ENCODE results near the gene B3GALT6.

Gene B3GALT6

GRCh38 chr1:1235016-1235744 is 3.1 kb downstream of the B3GALT6 start:
- Histone ChIP-seq H3K4me3 (ENCODE audit: low read depth, low read length) (no peak overlapping the region), H3K27ac (ENCODE audit: extremely low read depth, low read depth, low read length) (no peak overlapping the region; the same call in 1 of the 2 replicates), H3K9me3 (ENCODE audit: control insufficient read depth, insufficient read depth, low read depth, low read length) (no peaks in the 10 kb centered on the region), H3K4me1 (ENCODE audit: control insufficient read depth, insufficient read depth, low read length) (no peaks in the 10 kb centered on the region; the same call in 1 of the 2 replicates), H3K36me3 (ENCODE audit: control insufficient read depth in 2 of 2, insufficient read depth in 1 of 2, low read length in 2 of 2) (peaks cover 0 to 10% of the 10 kb centered on the region in 2 experiments; a peak in 1 of 3 replicates)
- CTCF ChIA-PET: interaction anchor here (0.6 kb wide), 1 partner anchor 29 kb away, joined by 3 read pairs; no protein-coding TSS in a partner anchor
- POLR2A ChIA-PET: no interaction called here
- peak; percentile 52 for TF ChIP-seq GLIS2 (tag by site-specific recombination; IDR thresholded peaks at IDR 0.05)
- 0 out of 2 replicates have a peak, but pooled peaks have one; percentile 64 for TF ChIP-seq HIC1 (tag by site-specific recombination; IDR thresholded peaks at IDR 0.05)
- no peak for TF ChIP-seq ZNF558 (tag by site-specific recombination; IDR thresholded peaks at IDR 0.05)
- TF ChIP-seq ZNF274 (IDR thresholded peaks at IDR 0.05; ENCODE audit: low read length): no peak
- no peak for TF ChIP-seq ZNF274 (tag by site-specific recombination; IDR thresholded peaks at IDR 0.05; ENCODE audit: borderline replicate concordance)
- TF ChIP-seq PRDM10 (tag by site-specific recombination; IDR thresholded peaks at IDR 0.05): peak; percentile 8; the same call in 1 of the 2 replicates

GRCh38 chr1:1236176-1236763 is 4.2 kb downstream of the B3GALT6 start:
- H3K36me3 ChIP-seq (ENCODE audit: control insufficient read depth in 2 of 2, insufficient read depth in 1 of 2, low read length in 2 of 2): peaks cover 0 to 10% of the 10 kb centered on the region in 2 experiments; a peak in 1 of 3 replicates
- peak overlapping the region; percentile 37; the same call in 1 of the 2 replicates for H3K27ac ChIP-seq (ENCODE audit: extremely low read depth, low read depth, low read length)
- peak; percentile 28; the same call in 1 of the 2 replicates for TF ChIP-seq ZBTB20 (tag by site-specific recombination; IDR thresholded peaks at IDR 0.05)
- TF ChIP-seq, protein P1, sequence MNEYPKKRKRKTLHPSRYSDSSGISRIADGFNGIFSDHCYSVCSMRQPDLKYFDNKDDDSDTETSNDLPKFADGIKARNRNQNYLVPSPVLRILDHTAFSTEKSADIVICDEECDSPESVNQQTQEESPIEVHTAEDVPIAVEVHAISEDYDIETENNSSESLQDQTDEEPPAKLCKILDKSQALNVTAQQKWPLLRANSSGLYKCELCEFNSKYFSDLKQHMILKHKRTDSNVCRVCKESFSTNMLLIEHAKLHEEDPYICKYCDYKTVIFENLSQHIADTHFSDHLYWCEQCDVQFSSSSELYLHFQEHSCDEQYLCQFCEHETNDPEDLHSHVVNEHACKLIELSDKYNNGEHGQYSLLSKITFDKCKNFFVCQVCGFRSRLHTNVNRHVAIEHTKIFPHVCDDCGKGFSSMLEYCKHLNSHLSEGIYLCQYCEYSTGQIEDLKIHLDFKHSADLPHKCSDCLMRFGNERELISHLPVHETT (tag by site-specific recombination; IDR thresholded peaks at IDR 0.05): no peak
- peak; percentile 66 for TF ChIP-seq ZNF600 (tag by site-specific recombination; IDR thresholded peaks at IDR 0.05)
- TF ChIP-seq ZNF366 (tag by site-specific recombination; conservative IDR thresholded peaks at IDR 0.05): no peak
- no peak for TF ChIP-seq ZBTB21 (tag by site-specific recombination; IDR thresholded peaks at IDR 0.05)
- no peak for TF ChIP-seq ZNF16 (tag by site-specific recombination; IDR thresholded peaks at IDR 0.05; ENCODE audit: low read depth)
- TF ChIP-seq ZBTB48 (tag by site-specific recombination; IDR thresholded peaks at IDR 0.05): 0 out of 2 replicates have a peak, but pooled peaks have one; percentile 17
- peak; percentile 69 for TF ChIP-seq ZFP69B (tag by site-specific recombination; IDR thresholded peaks at IDR 0.05)
- TF ChIP-seq HIC1 (tag by site-specific recombination; IDR thresholded peaks at IDR 0.05): 0 out of 2 replicates have a peak, but pooled peaks have one; percentile 35
- TF ChIP-seq ZIC2 (tag by site-specific recombination; IDR thresholded peaks at IDR 0.05): 0 out of 2 replicates have a peak, but pooled peaks have one; percentile 16
- TF ChIP-seq, protein P2, sequence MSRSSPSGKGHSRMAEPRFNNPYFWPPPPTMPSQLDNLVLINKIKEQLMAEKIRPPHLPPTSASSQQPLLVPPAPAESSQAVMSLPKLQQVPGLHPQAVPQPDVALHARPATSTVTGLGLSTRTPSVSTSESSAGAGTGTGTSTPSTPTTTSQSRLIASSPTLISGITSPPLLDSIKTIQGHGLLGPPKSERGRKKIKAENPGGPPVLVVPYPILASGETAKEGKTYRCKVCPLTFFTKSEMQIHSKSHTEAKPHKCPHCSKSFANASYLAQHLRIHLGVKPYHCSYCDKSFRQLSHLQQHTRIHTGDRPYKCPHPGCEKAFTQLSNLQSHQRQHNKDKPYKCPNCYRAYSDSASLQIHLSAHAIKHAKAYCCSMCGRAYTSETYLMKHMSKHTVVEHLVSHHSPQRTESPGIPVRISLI (tag by site-specific recombination; IDR thresholded peaks at IDR 0.05): no peak
- TF ChIP-seq ZNF610 (tag by site-specific recombination; IDR thresholded peaks at IDR 0.05; ENCODE audit: borderline replicate concordance): no peak
- TF ChIP-seq ZBTB8A (tag by site-specific recombination; IDR thresholded peaks at IDR 0.05): peak; percentile 50; the same call in 1 of the 2 replicates
- peak; percentile 10; the same call in 1 of the 2 replicates for TF ChIP-seq BCL11B (tag by site-specific recombination; IDR thresholded peaks at IDR 0.05; ENCODE audit: low read depth)
- ChIA-PET CTCF (interaction anchor here (3.2 kb wide), 1 partner anchor 114 kb away, joined by 13 read pairs; no protein-coding TSS in a partner anchor), POLR2A (interaction anchor here (0.6 to 0.9 kb wide), 2 partner anchors 21 to 142 kb away, joined by 3 read pairs; no protein-coding TSS in a partner anchor)
- no peaks in the 10 kb centered on the region for H3K9me3 ChIP-seq (ENCODE audit: control insufficient read depth, insufficient read depth, low read depth, low read length)
- no peaks in the 10 kb centered on the region; the same call in 1 of the 2 replicates for H3K4me1 ChIP-seq (ENCODE audit: control insufficient read depth, insufficient read depth, low read length)
- H3K4me3 ChIP-seq (ENCODE audit: low read depth, low read length): no peak overlapping the region
